Stimulated activated CD4-positive, alpha-beta T cell treated with anti-CD3 and anti-CD28 coated beads, Interleukin-4, amount 100 ng/mL, for 48 hours (primary cell): ENCODE results near the gene HK3.
"Not testable (repeated sequence)": the region's sequence is repeated elsewhere in the genome, so short reads cannot be mapped to it uniquely, and the experiment has no call there.

Source experiments
- DNase-seq, 2 donors: peaks; one replicate each; pipeline ENCODE4 v3.0.0-alpha.2; 2020; ENCODE audit warnings: low read depth in 2 of 2

The HK3 gene

GRCh38 chr5:176883700-176884570 is 15.2 kb downstream of the HK3 start:
- DNase-seq: no peak

GRCh38 chr5:176882567-176882903 is 16.6 kb downstream of the HK3 start:
- no peak for DNase-seq

- no peak for DNase-seq
Observed at GRCh38 chr5:176881816-176882566, 17.2 kb downstream of the HK3 start.

GRCh38 chr5:176881021-176881749 is 18.0 kb downstream of the HK3 start:
- DNase-seq: no peak

- DNase-seq: no peak
Observed at GRCh38 chr5:176880366-176881020, 18.7 kb downstream of the HK3 start.

GRCh38 chr5:176879663-176880361 is 19.3 kb downstream of the HK3 start:
- DNase-seq: no peak

- no peak for DNase-seq
Observed at GRCh38 chr5:176878906-176879662, 20.1 kb downstream of the HK3 start.

- DNase-seq: no peak
Observed at GRCh38 chr5:176878463-176878862, 20.7 kb downstream of the HK3 start.

GRCh38 chr5:176877793-176878331 is 21.3 kb downstream of the HK3 start:
- no peak for DNase-seq

- DNase-seq: no peak
Observed at GRCh38 chr5:176876506-176877431, 22.4 kb downstream of the HK3 start.

- DNase-seq: no peak
Observed at GRCh38 chr5:176875783-176876505, 23.2 kb downstream of the HK3 start.

- no peak for DNase-seq
Observed at GRCh38 chr5:176875014-176875550, 24.1 kb downstream of the HK3 start.

- DNase-seq: no peak
Observed at GRCh38 chr5:176874198-176874780, 24.9 kb downstream of the HK3 start.

GRCh38 chr5:176873541-176874172 is 25.5 kb downstream of the HK3 start:
- no peak for DNase-seq

- not testable (repeated sequence) for DNase-seq
Observed at GRCh38 chr5:176873011-176873410, 26.1 kb downstream of the HK3 start.

- not testable (repeated sequence) for DNase-seq
Observed at GRCh38 chr5:176872586-176872985, 26.6 kb downstream of the HK3 start.

GRCh38 chr5:176870644-176871043 is 28.5 kb downstream of the HK3 start:
- not testable (repeated sequence) for DNase-seq
